K562 (cell line): ENCODE measurements around the gene ECD. TPM values are rescaled to one million over a fixed set of nuclear protein-coding genes. Genes with fewer than 3 reads are reported as not detected.

Source experiments
- ARNT ChIP-seq, 2 experiments: fragments of 450-650 bp; IDR thresholded peaks; 2 replicates each; pipeline ENCODE4 v1.6.1; 2016; ENCODE audit warnings: mild to moderate bottlenecking in 1 of 2
- BMI1 ChIP-seq: fragments of 150-350 bp; IDR thresholded peaks from 2 replicates; pipeline ENCODE4 v1.6.1; 2014; ENCODE audit warnings: low read length
- CBFA2T2 ChIP-seq: fragments of 450-650 bp; conservative IDR thresholded peaks from 2 replicates; pipeline ENCODE4 v1.6.1; 2017; ENCODE audit warnings: mild to moderate bottlenecking
- COPS2 ChIP-seq: fragments of 450-650 bp; conservative IDR thresholded peaks from 2 replicates; pipeline ENCODE4 v1.6.1; 2016; ENCODE audit warnings: mild to moderate bottlenecking, moderate library complexity
- ELF1 ChIP-seq: fragments of 200-800 bp; sonication (Bioruptor generic); IDR thresholded peaks from 2 replicates; pipeline ENCODE4 v1.6.1; 2016; ENCODE audit warnings: missing genetic modification characterization, missing compliant biosample characterization
- ETV5 ChIP-seq: sonication (generic); formaldehyde crosslinking; IDR thresholded peaks from 2 replicates; pipeline ENCODE4 v1.4.0; 2020; ENCODE audit warnings: low read depth, mild to moderate bottlenecking, missing genetic modification reagents
- FOSL1 ChIP-seq: fragments of 200-800 bp; sonication (Bioruptor generic); conservative IDR thresholded peaks from 2 replicates; pipeline ENCODE4 v1.6.1; 2016; ENCODE audit warnings: missing genetic modification characterization, missing compliant biosample characterization
- HCFC1 ChIP-seq: IDR thresholded peaks from 2 replicates; pipeline ENCODE4 v1.6.1; 2012; ENCODE audit warnings: low read depth, low read length, improper control_type of control experiment
- HDGF ChIP-seq: fragments of 450-650 bp; IDR thresholded peaks from 2 replicates; pipeline ENCODE4 v1.6.1; 2016
- KDM2B ChIP-seq: fragments of 250-450 bp; sonication (Bioruptor Pico); IDR thresholded peaks from 2 replicates; pipeline ENCODE4 v1.8.0; 2021; ENCODE audit warnings: mild to moderate bottlenecking, moderate library complexity
- MCM7 ChIP-seq, 2 experiments: fragments of 450-650 bp; IDR thresholded peaks; 2 replicates each; pipeline ENCODE4 v1.6.1; 2016 to 2018
- MEF2A ChIP-seq: IDR thresholded peaks from 2 replicates; pipeline ENCODE4 v1.6.1; 2011; ENCODE audit warnings: low read depth, mild to moderate bottlenecking, low read length, moderate library complexity; ENCODE audit not compliant: control insufficient read depth
- POLR3A ChIP-seq: IDR thresholded peaks from 2 replicates; pipeline ENCODE4 v1.6.1; 2011; ENCODE audit warnings: borderline replicate concordance, mild to moderate bottlenecking, moderate library complexity; ENCODE audit not compliant: insufficient read length, insufficient read depth; ENCODE audit errors: extremely low read depth
- RBM39 ChIP-seq: fragments of 200-400 bp; formaldehyde crosslinking; optimal IDR thresholded peaks from 2 replicates; pipeline ENCODE3; 2018; ENCODE audit warnings: low read depth, low read length
- RFX5 ChIP-seq: IDR thresholded peaks from 2 replicates; pipeline ENCODE4 v1.6.1; 2011; ENCODE audit warnings: low read depth, mild to moderate bottlenecking, improper control_type of control experiment, low read length
- RHOXF2B ChIP-seq: fragments of 250-450 bp; sonication (Bioruptor Pico); conservative IDR thresholded peaks from 2 replicates; pipeline ENCODE4 v1.5.1; 2021
- TCFL5 ChIP-seq: fragments of 250-450 bp; sonication (Bioruptor Pico); conservative IDR thresholded peaks from 2 replicates; pipeline ENCODE4 v1.6.1; 2021; ENCODE audit warnings: mild to moderate bottlenecking, moderate library complexity, matching md5 sums
- ZFP36 ChIP-seq: fragments of 150-350 bp; IDR thresholded peaks from 2 replicates; pipeline ENCODE4 v1.6.1; 2018; ENCODE audit warnings: low read length, low read depth; ENCODE audit not compliant: partially characterized antibody
- ZNF354B ChIP-seq: fragments of 250-450 bp; sonication (Bioruptor Pico); IDR thresholded peaks from 2 replicates; pipeline ENCODE4 v1.4.0; 2020
- ZNF696 ChIP-seq: fragments of 250-450 bp; sonication (Bioruptor Pico); conservative IDR thresholded peaks from 2 replicates; pipeline ENCODE4 v1.4.0; 2020; ENCODE audit warnings: mild to moderate bottlenecking, moderate library complexity
- ZNF764 ChIP-seq: fragments of 250-450 bp; sonication (Bioruptor Pico); IDR thresholded peaks from 2 replicates; pipeline ENCODE4 v1.4.0; 2020; ENCODE audit warnings: low read depth, mild to moderate bottlenecking, moderate library complexity
- polyA plus RNA-seq, 8 experiments: library from polyadenylated mRNA; depleted of rRNA in 4 of 8; stranded (reverse) in 5 of 8; unstranded in 3 of 8; fragments of >200 nt; fragmentation: Nextera tagmentation in 2 of 8; fragmentation: Illumina TruSeq in 1 of 8; extraction: Ambion mirVana in 2 of 8; extraction: Trizol in 1 of 8; gene quantifications; 2 replicates each; pipeline versions ENCODE4 v1.2.1 to v1.2.3, GENCODE V29; 2011 to 2014; ENCODE audit warnings: inconsistent platforms in 1 of 8, missing spikeins in 1 of 8
- total RNA-seq, 7 experiments: library from RNA; depleted of rRNA in 6 of 7; stranded (reverse); fragments of >200 nt in 6 of 7; fragmentation: Illumina TruSeq in 2 of 7; extraction: Trizol in 2 of 7; gene quantifications; 2 replicates each; pipeline versions ENCODE4 v1.2.1 to v1.2.3, GENCODE V29; 2011 to 2021; ENCODE audit warnings: low replicate concordance in 1 of 7
- TF ChIP-seq, protein P1 (sequence below): sonication (generic); formaldehyde crosslinking; IDR thresholded peaks from 2 replicates; pipeline ENCODE4 v1.5.0; 2020; ENCODE audit warnings: missing genetic modification reagents

Gene ECD
- total and polyA plus RNA-seq, 9 of the 15 experiments (the other 6 are each of a cell fraction or from before 2014, with no cell fraction given) = 33.5 to 79.9 (median 53.2) TPM

DNA sequence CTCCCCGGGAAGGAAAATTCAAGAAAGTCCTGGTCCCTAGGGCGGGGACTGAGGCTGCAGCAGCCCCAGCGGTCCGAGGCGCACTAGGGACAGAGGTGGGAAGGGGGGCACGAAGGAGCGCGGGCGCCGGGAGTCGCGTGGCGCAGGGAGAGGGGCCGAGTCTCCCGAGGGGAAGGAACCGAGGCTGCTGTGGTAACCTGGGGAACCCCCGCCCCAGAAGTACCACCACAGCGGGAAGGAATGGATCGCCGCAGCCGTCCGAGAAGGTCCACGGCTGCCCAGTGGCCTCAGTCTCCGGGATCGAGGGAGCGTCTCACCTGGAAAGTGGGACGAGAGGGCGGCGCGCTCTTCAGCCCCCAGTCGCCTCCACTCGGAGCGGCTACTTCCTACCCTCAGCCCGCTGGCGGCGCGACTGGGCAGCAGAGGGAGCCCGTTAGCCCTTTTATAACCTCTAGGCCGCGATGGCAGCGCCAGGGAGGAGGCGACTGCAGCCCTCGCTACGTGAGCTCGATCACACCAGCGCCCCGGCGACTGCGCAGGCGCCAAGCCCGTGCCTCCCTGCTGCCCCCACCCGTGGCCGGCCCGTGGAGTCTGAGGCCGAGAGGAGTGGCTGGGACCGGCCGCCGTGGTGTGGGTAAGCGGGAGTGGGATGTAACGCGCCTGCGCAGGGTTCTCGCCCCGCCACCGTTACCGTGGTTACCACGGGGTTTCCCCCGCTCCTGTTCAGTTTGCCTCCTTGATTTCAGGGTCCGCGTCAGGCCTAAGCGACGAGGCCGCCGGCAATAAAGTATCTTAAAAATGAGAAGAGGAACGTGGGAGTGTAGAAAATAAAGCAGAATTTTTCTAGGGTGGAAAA lies 71.1 kb downstream of the ECD start, which contains the start of gene P4HA1 (continued):
- no peak; the same call in 1 of the 2 replicates for TF ChIP-seq RFX5
- TF ChIP-seq, protein P1, sequence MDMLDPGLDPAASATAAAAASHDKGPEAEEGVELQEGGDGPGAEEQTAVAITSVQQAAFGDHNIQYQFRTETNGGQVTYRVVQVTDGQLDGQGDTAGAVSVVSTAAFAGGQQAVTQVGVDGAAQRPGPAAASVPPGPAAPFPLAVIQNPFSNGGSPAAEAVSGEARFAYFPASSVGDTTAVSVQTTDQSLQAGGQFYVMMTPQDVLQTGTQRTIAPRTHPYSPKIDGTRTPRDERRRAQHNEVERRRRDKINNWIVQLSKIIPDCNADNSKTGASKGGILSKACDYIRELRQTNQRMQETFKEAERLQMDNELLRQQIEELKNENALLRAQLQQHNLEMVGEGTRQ (CRISPR knock-in tag) = no peak
- no peak for TF ChIP-seq COPS2
- TF ChIP-seq RHOXF2B = no peak
- no peak for TF ChIP-seq MCM7 (IDR thresholded peaks at IDR 0.05)
- peak; percentile 82 for TF ChIP-seq ETV5
- TF ChIP-seq ZNF764 (CRISPR knock-in tag) = no peak
- TF ChIP-seq ARNT (IDR thresholded peaks at IDR 0.05) = no peak
- TF ChIP-seq TCFL5 (CRISPR knock-in tag) = no peak
- TF ChIP-seq MEF2A = 0 out of 2 replicates have a peak, but pooled peaks have one; percentile 17
- TF ChIP-seq HCFC1 = 0 out of 2 replicates have a peak, but pooled peaks have one; percentile 9
- TF ChIP-seq HDGF = no peak; the same call in 1 of the 2 replicates
- no peak for TF ChIP-seq KDM2B (CRISPR knock-in tag)
- no peak for TF ChIP-seq RBM39
- no peak for TF ChIP-seq CBFA2T2
- 0 out of 2 replicates have a peak, but pooled peaks have one; percentile 38 for TF ChIP-seq ZNF696
- TF ChIP-seq BMI1 = peak; percentile 54; the same call in 1 of the 2 replicates
- no peak for TF ChIP-seq POLR3A
- peak; percentile 75 for TF ChIP-seq ELF1 (tag)
- TF ChIP-seq ZFP36 = peak; percentile 25
- TF ChIP-seq ZNF354B (CRISPR knock-in tag) = 0 out of 2 replicates have a peak, but pooled peaks have one; percentile 35
- TF ChIP-seq FOSL1 (tag) = peak; percentile 38
